HS-27A (cell line): ENCODE data around the gene METAP2.
A peak's percentile ranks its signal among the peaks of the same experiment; 100 is the strongest.
"Not testable (repeated sequence)": the region's sequence is repeated elsewhere in the genome, so short reads cannot be mapped to it uniquely, and the experiment has no call there.

Experiments used
- DNase-seq: peaks from one replicate; pipeline ENCODE4 v3.0.0-alpha.2; 2012; ENCODE audit warnings: low read depth, missing footprints

Gene METAP2

DNA sequence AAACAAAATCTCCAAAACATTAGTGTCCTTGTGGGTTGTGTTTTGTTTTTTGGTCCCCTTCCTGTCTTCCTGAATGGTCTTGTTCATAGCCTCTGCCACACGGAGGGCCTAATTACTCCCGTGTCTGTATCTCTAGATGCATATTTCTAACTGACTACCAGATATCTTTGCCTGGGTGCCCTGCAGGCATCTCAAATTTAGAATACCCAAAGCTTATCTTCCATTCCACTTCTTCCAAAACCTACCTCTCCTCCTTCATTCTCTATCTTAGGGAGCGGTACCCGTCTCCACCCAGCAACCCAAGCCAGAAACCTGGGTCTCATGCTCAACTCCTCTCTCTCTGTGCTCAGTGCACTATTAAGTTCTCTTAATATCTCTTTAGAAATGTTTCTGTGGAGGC is 10.9 kb upstream of the METAP2 start:
- no peak for DNase-seq

DNA sequence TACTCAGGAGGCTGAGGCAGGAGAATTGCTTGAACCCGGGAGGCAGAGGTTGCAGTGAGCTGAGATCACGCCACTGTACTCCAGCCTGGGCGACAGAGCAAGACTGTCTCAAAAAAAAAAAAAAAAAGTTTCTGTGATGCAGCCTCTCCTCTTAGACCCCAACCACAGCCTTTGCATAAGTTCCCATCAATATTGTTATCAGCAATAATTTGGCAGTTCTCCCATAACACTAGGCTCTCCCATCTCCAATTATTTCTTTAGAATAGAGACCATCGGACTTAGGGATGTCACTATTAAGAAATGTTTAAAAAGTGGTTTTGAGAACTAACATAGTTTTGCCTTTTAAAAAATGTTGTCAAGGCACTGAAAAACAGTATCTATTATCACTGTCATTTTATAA is 10.2 kb upstream of the METAP2 start:
- not testable (repeated sequence) for DNase-seq

DNA sequence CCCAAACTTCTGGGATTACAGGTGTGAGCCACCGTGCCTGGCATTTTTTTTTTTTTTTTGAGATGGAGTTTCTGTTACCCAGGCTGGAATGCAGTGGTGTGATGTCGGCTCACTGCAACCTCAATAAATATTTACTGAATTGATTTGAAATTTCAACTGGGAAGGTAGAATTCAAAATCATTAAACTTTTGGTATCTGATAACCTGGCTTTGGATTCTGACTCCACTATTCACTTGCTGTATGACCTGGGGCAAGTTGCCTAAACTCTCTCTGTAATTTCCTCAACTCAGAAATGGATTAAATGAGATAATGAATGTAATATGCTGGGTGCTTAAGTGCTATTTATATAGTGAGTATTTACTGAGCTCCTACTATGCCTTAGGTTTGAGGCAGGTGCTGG is 8.7 kb upstream of the METAP2 start:
- no peak for DNase-seq

DNA sequence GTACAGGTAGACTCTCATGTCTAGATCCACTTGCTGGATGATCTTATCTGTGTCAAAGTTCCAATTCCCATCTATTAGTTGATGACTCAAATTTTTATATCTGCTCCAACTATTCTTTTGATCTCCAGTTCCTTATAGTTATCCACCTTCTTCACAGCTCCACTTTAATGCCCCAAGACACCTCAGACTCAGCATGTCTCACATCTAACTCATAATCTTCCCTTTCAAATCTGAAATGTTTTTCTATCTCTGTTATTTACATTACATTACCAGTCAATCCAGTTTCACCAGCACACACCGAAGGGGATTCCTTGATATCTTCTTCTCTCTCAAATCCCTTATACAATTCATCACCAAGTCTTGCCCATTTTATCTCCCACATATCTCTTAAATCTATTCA is 3.7 kb upstream of the METAP2 start:
- no peak for DNase-seq

DNA sequence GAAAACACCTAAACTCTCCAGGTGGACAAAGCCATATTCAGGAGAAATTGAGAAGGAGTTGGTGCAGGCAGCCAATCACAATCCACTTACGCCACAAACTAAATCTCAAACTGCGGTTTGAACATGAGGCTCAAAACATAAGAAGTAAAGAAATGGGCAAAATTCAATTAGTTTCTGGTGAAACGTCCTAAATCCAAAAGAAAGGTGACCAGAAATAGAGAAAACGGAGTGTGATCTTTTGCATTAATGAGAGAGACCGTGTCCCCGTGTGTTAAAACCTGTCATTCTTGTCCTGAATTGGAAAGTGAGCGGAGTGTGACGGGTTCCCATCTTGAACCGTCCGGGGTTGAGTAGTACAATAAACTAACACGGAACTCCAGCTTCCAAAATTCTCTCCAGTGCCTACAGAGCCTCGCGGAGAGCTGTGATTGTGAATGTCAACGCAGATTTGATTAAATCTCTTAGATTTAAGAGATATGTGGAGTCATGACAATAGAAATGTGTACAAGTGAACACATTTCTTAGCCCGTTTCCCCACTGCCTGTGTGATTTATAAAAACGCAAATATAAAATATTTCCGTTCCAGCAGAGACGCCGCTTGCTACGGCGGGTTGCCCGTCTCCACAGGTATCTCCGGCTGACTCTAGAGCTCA is 595 bp upstream of the METAP2 start:
- peak; percentile 24 for DNase-seq

DNA sequence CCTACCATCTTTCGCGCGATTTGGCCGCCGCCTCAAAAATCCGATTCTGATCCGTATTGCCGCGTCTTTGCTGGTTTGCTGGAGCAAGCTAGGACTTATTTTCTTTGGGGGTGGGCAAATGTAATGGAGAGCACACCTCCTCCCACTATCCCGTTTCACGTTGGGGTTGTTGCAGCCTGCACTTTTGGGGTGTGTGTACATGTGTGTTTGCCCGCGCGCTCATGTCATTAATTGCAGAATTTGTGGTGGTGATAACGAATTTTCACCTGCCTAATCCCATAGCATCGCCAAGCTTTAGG is 657 bp downstream of the METAP2 start:
- no peak for DNase-seq

DNA sequence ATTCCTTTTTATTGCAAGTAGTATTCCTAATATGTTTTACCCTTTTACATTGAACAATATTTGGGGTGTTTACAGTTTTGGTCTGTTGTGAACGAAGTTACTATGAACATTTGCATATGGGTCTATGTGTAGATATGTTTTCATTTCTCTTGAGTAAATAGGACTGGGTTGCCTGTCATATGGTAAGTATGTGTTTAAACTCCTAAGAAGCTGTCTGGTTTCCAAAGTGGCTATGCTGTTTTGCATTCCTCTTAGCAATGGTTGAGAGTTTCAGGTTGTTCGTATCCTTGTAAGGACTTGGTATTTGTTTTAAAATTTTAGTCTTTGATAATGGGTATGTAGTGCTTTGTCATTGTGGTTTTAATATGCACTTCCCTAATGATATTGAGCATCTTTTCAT is 6.3 kb downstream of the METAP2 start:
- DNase-seq = no peak

DNA sequence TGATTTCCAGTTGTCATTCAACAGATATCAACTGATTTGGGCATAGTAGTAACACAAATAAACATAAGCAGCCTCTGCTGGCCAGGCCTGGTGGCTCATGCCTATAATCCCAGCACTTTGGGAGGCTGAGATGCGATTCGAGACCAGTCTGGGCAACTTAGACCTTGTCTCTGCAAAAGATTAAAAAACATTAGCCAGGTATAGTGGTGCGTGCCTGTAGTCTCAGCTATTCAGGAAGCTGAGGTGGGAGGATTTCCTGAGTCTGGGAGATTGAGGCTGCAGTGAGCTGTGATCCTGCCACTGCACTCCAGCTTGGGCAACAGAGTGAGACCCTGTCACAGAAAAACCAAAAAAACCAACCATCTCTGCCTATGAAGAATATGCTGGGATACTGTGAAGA is 7.1 kb downstream of the METAP2 start:
- no peak for DNase-seq

DNA sequence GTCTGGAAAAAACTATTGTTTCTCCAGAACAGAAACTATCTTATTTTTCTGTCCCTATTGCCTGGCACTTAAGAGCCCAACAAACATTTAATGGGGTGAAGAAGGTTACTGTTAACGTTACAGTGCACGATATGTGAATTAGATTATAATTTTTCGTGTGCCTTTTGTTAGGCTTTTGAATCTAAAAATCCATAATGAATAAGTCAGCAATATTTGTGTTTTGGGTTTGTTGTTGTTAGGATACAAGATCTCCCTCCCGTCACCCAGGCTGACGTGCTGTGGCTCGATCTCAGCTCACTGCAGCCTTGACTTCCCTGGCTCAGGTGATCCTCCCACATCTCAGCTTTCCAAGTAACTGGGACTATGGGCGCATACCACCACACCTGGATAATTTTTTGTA is 7.9 kb downstream of the METAP2 start:
- DNase-seq = no peak

DNA sequence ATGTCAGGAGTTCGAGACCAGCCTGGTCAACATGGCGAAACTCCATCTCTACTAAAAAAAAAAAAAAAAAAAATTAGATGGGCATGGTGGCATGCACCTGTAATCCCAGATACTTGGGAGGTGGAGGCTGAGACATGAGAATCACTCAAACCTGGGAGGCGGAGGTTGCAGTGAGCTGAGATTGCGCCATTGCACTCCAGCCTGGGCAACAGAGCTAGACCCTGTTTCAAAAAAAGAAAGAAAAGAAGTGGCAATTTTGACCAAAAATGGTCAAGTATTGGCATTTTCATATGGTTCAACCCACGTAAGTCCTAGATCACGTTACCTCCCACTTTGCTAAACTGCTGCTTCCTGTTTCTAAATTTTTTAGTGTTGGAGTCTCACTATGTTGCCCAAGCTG is 8.6 kb downstream of the METAP2 start:
- DNase-seq = not testable (repeated sequence)

DNA sequence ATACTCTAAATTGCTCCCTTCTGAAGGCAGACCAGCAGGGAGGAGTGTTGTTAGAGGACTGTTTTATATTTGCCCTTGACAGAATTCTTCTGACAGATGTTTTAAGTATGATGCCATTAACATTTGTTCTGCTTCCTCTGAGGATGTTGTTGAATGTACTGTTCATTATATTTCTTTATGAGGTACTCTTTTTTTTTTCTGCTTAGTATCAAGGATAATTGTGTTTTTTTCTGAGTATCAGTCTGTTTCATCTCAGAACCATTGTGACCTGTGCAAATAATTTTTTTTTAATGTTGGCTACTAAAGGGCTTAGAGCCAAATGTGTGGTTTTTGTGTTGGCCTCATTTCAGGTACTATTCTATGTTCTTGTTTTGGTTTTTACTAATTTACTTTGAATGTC is 10.6 kb downstream of the METAP2 start:
- DNase-seq = no peak

DNA sequence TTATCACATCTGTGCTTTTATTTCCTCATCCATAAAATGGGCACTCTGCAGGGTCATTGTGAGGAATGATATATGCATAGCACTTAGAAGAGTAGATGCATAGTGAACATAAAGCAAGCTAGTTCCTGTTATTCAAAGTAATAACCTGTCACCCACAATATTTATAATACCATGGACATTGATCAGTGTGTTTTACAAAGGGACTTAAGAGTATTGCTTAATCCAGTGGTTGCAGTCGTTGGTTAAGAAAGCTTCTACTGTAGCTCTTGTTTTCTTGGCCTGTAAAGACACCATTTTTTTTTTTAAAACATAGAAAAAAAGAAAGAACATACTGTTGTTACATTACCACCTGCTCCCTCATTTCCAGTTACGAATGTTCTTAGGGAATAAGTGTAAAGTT is 13.1 kb downstream of the METAP2 start:
- DNase-seq = no peak

DNA sequence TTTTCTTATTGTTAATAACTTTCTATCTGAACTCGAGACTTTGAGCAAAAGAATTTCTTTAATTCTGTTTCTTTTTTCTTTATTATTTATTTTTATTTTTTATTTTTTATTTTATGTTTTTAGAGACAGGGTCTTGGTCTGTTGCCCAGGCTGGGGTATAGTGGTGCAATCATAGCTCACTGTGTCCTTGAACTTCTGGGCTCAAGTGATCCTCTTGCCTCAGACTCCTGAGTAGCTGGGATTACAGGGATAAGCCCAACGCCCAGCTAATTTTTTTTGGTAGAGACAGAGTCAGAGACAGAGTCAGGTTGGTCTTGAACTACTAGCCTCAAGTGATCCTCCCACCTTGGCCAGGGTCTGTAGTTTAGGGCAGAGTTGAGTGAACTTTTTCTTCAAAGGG is 18.5 kb downstream of the METAP2 start:
- no peak for DNase-seq

DNA sequence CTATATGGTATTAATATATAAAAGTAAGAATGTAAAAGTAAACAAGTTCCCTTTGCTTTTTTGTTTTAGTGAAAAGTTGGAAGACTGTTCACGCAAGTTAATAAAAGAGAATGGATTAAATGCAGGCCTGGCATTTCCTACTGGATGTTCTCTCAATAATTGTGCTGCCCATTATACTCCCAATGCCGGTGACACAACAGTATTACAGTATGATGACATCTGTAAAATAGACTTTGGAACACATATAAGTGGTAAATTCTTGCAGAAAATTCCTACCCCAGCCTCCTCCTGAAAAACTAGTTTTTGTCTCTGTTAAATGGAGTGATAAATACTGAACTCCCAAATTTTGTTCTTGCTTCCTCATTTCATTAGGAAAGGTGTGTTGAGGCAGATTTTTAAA is 20.9 kb downstream of the METAP2 start:
- no peak for DNase-seq

DNA sequence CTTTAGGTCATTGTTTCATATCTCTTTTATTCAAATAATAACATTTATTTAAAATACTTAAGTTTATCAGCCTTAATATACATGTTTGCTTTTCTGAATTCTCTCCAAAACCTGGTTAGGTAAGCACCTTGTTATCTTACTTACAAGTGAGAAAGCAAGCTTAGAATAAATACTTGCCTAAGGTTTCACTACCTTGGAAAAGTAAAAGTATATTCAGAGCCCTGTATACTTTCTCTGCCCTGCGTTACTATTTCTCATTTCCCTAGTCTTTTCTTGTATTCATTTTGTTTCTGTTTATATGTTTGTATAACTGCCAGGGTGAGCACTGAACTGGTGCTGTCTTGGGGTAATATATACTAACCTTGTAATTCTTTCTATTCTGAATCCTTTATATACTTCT is 21.5 kb downstream of the METAP2 start:
- no peak for DNase-seq

DNA sequence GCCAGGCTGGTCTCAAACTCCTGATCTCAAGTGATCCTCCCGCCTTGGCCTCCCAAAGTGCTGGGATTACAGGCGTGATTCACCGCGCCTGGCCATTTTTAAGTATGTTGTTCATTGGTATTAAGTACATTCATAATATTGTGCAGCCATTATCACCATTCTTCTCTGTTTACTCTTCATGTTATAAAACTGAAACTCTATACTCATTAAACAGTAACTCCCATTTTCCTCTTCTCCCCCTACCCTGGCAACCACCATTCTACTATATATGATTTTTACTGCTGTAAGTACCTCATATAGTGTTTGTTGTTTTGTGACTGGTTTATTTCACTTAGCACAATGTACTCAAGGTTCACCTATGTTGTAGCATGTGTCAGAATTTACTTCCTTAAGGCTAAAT is 23.1 kb downstream of the METAP2 start:
- DNase-seq = no peak

DNA sequence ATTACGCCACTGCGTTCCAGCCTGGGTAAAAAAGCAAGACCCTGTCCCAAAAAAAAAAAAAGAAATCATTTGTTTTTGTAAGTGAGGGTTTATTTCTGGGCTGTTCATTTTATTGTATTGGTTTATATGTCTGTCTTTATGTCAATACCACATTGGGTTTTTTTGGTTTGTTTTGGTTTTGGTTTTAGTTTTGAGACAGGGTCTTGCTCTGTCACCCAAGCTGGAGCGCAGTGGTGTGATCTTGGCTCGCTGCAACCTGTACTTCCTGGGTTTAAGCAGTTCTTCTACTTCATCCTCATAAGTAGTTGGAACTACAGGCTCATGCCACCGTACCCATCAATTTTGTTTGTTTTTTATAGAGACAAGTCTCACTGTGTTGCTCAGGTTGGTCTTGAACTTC is 25.0 kb downstream of the METAP2 start:
- DNase-seq = no peak

DNA sequence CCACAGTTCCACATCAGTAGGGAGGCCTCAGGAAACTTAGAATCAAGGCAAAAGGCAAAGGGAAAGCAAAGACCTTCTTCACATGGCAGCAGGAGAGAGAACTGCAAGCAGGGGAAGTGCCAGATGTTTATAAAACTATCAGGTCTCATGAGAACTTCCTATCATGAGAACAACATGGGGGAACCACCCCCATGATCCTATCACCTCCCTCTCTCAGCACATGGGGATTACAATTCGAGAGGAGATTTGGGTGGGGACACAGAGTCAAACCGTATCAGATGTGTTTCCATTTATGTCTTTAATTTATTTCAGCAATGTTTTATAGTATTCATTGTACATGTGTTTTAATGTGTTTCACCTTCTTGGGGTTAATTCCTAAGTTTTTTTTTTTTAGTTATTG is 25.8 kb downstream of the METAP2 start:
- DNase-seq = no peak

DNA sequence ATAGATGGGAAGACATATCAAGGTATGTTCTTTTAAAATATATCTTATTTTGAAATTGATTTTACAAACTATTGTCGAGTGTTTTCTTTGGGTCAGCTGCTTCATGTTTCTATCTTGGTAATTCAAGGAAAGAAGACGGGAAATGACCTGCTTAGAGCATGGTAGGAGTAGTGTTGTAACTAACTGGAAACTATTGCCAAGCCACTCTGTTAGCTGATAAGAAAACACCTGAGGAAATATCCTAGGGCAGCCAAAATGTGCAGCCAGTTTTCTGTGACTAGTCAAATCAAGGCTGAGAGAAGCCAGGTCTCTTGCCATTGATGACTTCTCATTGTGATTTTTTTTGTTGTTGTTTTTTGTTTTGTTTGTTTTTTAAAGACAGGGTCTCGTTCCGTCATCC is 30.2 kb downstream of the METAP2 start:
- DNase-seq = no peak

DNA sequence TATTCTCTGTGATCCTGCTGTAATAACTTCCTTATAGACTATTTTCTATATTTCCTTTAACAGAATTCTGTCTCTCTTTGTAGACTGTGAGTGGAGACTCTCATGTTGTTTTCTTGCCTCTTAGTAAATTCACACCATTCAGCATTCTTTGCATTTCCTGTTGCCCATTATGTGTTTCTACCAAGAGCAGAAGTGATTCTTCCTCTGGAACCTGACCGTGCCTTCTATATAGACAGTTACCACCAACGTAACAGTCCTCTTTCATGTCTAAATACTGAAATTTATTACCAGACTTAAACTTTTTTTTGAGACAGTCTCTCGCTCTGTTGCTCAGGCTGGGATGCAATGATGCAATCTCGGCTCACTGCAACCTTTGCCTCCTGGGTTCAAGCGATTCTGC is 31.1 kb downstream of the METAP2 start:
- no peak for DNase-seq

DNA sequence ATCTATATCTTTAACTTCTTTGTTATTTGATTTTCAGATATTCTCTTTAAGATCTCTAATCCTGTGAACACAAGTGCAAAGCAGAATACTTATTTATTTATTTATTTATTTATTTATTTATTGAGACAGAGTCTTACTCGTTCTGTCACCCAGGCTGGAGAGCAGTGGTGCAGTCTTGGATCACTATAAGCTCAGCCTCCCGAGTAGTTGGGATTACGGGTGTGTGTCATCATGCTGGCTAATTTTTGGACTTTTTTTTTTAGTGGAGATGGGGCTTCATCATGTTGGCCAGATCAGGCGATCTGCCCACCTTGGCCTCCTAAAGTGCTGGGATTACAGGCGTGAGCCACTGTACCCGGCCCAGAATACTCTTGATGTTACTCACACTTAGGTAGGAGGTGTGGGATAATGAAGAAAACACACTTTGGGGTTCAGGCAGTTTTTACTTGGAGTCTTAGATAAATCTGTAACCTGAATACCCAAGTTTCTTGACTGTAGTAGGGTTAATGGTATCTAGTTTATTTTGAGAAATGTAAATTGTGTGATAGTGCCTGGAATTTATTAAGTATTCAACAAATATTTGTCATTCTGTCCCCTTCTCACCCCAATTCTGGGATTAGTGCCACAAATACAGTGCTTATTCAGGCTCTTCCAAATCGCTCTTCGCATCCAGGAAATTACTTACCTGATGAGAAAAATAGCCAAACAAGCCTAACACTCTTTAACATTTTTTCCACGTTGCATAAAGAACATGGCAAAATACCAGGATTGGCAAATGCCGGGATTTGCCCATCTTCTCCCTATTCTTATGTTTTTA is 33.0 kb downstream of the METAP2 start:
- DNase-seq = no peak

DNA sequence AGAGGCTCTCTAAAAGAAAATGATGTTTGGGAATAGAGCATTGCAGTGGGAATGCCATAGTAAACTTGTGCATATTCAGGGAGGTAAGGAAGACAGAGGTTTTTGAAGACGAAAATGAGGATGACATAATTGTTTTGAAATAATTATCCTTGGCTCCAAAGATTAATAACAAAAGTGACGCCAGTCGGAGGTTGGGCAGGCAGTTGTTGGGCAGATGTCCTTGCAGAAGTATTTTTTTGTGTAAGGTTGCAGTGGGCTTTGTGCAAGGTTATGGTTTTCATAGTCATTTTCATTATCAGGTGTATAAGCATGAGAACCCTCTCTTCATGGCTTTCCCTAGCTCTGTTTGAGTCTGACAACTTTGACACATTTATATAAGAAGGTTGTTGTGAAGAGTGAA is 35.3 kb downstream of the METAP2 start:
- no peak for DNase-seq

DNA sequence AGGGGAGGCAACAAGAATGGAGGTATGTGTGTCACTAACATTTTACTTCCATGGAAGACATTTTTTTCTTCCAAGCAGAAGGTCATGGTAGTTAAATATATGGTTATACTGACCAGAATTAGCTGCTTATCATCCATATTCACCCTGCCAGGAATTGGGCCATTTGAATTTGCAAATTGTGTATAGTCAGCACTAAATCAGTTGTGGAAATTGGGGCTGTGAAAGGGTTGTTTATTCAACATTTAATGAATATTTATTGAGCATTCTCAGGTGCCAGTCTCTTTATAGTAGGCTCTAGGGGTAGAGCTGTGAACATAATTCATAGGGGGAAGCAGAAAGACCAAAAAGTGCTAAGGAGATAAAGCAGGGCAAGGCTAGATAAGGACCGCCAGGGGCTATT is 38.0 kb downstream of the METAP2 start:
- DNase-seq = no peak

DNA sequence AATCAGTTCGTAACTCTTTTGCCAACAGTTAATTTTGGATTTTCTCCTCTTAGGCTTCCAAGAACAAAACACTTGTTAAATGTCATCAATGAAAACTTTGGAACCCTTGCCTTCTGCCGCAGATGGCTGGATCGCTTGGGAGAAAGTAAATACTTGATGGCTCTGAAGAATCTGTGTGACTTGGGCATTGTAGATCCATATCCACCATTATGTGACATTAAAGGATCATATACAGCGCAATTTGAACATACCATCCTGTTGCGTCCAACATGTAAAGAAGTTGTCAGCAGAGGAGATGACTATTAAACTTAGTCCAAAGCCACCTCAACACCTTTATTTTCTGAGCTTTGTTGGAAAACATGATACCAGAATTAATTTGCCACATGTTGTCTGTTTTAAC is 39.6 kb downstream of the METAP2 start:
- no peak for DNase-seq
